Muscle of leg (tissue), 11 donors: ENCODE results near the gene CD2. TPM values are rescaled to one million over a fixed set of nuclear protein-coding genes. Genes with fewer than 3 reads are reported as not detected.

Experiments
- DNase-seq: peaks from one replicate; pipeline ENCODE4 v3.0.0; 2013
- H3K27ac ChIP-seq: one replicate; pipeline ENCODE4 v1.5.1; 2013; ENCODE audit warnings: mild to moderate bottlenecking, low read length, control low read depth
- H3K27me3 ChIP-seq: one replicate; pipeline ENCODE4 v1.6.1; 2013; ENCODE audit warnings: low read length; ENCODE audit not compliant: control insufficient read depth, insufficient read depth
- H3K36me3 ChIP-seq: one replicate; pipeline ENCODE4 v1.6.1; 2013; ENCODE audit warnings: low read length; ENCODE audit not compliant: control insufficient read depth, insufficient read depth
- H3K4me1 ChIP-seq: one replicate; pipeline ENCODE4 v1.6.1; 2013; ENCODE audit warnings: low read length; ENCODE audit not compliant: control insufficient read depth, insufficient read depth
- H3K4me3 ChIP-seq: one replicate; pipeline ENCODE4 v1.5.1; 2013; ENCODE audit warnings: low read length, control low read depth
- H3K9me3 ChIP-seq: replicated peaks from 2 replicates; pipeline ENCODE4 v1.6.1; 2013; ENCODE audit warnings: low read depth, low read length; ENCODE audit not compliant: control insufficient read depth
- WGBS: methylation state at CpG from one replicate; pipeline ENCODE4 v1.1.5; 2013; ENCODE audit warnings: missing lambda C conversion rate; ENCODE audit not compliant: insufficient coverage; 5-methylcytosine and 5-hydroxymethylcytosine counted together
- polyA plus RNA-seq, 8 donors: library from polyadenylated mRNA; unstranded; fragments of 120-200 nt; gene quantifications; one replicate each; pipeline versions ENCODE4 v1.2.1 to v1.2.3, GENCODE V29; 2013; ENCODE audit warnings: inconsistent platforms in 1 of 8, low replicate concordance in 1 of 8; ENCODE audit not compliant: insufficient read length in 8 of 8, insufficient read depth in 1 of 8
- total RNA-seq: library from RNA; stranded (reverse); fragments of 120-200 nt; gene quantifications from one replicate; pipeline ENCODE4 v1.2.4, GENCODE V29; 2013

The CD2 gene
- total and polyA plus RNA-seq, 9 donors: 0.19 to 0.46 (median 0.31) TPM

- Histone ChIP-seq H3K9me3 (no peaks in the 10 kb centered on the region), H3K27ac (no peak overlapping the region), H3K36me3 (no peaks in the 10 kb centered on the region), H3K4me1 (peaks cover 16% of the 10 kb centered on the region), H3K4me3 (no peak overlapping the region), H3K27me3 (no peaks in the 10 kb centered on the region)
- no peak for DNase-seq
- no CpG with 5 or more reads among the region's 2 CpGs for WGBS
Observed at GRCh38 chr1:116804736-116805135, 50.5 kb downstream of the CD2 start.

- Histone ChIP-seq H3K4me3 (no peak overlapping the region), H3K36me3 (no peaks in the 10 kb centered on the region), H3K27ac (peak overlapping the region; percentile 7), H3K9me3 (no peaks in the 10 kb centered on the region), H3K27me3 (no peaks in the 10 kb centered on the region), H3K4me1 (peaks cover 16% of the 10 kb centered on the region)
- WGBS: no CpG with 5 or more reads among the region's 2 CpGs
- no peak for DNase-seq
Observed at GRCh38 chr1:116805398-116805797, 51.2 kb downstream of the CD2 start.

- Histone ChIP-seq H3K9me3 (no peaks in the 10 kb centered on the region), H3K27me3 (no peaks in the 10 kb centered on the region), H3K36me3 (no peaks in the 10 kb centered on the region), H3K27ac (peak overlapping the region; percentile 74), H3K4me1 (peaks cover 16% of the 10 kb centered on the region), H3K4me3 (peak overlapping the region; percentile 14)
- 80% methylated on average over 1 of the region's 1 CpG for WGBS
- DNase-seq: peak; percentile 83
Observed at GRCh38 chr1:116806245-116806644, 52.0 kb downstream of the CD2 start.

GRCh38 chr1:116806671-116807070 lies 52.4 kb downstream of the CD2 start:
- H3K4me3 ChIP-seq: no peak overlapping the region
- H3K9me3 ChIP-seq: no peaks in the 10 kb centered on the region
- WGBS: 92% methylated on average over 2 of the region's 4 CpGs
- H3K36me3 ChIP-seq: no peaks in the 10 kb centered on the region
- H3K27ac ChIP-seq: peak overlapping the region; percentile 74
- DNase-seq: no peak
- H3K4me1 ChIP-seq: peaks cover 16% of the 10 kb centered on the region
- no peaks in the 10 kb centered on the region for H3K27me3 ChIP-seq

GRCh38 chr1:116807394-116808199 lies 53.4 kb downstream of the CD2 start:
- Histone ChIP-seq H3K4me3 (no peak overlapping the region), H3K27me3 (no peaks in the 10 kb centered on the region), H3K27ac (no peak overlapping the region), H3K4me1 (peaks cover 16% of the 10 kb centered on the region), H3K36me3 (no peaks in the 10 kb centered on the region), H3K9me3 (peaks cover under 1% of the 10 kb centered on the region)
- WGBS: 71% methylated on average over 12 of the region's 16 CpGs
- no peak for DNase-seq

- Histone ChIP-seq H3K27ac (no peak overlapping the region), H3K9me3 (peaks cover 3% of the 10 kb centered on the region), H3K36me3 (no peaks in the 10 kb centered on the region), H3K27me3 (no peaks in the 10 kb centered on the region), H3K4me1 (peaks cover 16% of the 10 kb centered on the region), H3K4me3 (no peak overlapping the region)
- DNase-seq: no peak
- 20% methylated on average over 1 of the region's 8 CpGs for WGBS
Observed at GRCh38 chr1:116808200-116808847, 54.1 kb downstream of the CD2 start.

- no peak overlapping the region for H3K27ac ChIP-seq
- H3K4me1 ChIP-seq: peaks cover 16% of the 10 kb centered on the region
- H3K4me3 ChIP-seq: no peak overlapping the region
- peaks cover 3% of the 10 kb centered on the region for H3K9me3 ChIP-seq
- no peak for DNase-seq
- no peaks in the 10 kb centered on the region for H3K36me3 ChIP-seq
- 92% methylated on average over 4 of the region's 14 CpGs for WGBS
- H3K27me3 ChIP-seq: no peaks in the 10 kb centered on the region
Observed at GRCh38 chr1:116808848-116809508, 54.7 kb downstream of the CD2 start.

GRCh38 chr1:116811321-116811720 lies 57.1 kb downstream of the CD2 start:
- H3K27ac ChIP-seq: no peak overlapping the region
- no peaks in the 10 kb centered on the region for H3K27me3 ChIP-seq
- peaks cover 3% of the 10 kb centered on the region for H3K9me3 ChIP-seq
- H3K4me1 ChIP-seq: peaks cover 11% of the 10 kb centered on the region
- no peaks in the 10 kb centered on the region for H3K36me3 ChIP-seq
- H3K4me3 ChIP-seq: no peak overlapping the region
- WGBS: 83% methylated on average over 1 of the region's 1 CpG
- DNase-seq: no peak

GRCh38 chr1:116814926-116815723 lies 60.9 kb downstream of the CD2 start:
- 33% methylated on average over 1 of the region's 4 CpGs for WGBS
- H3K36me3 ChIP-seq: no peaks in the 10 kb centered on the region
- H3K4me3 ChIP-seq: no peak overlapping the region
- H3K27me3 ChIP-seq: no peaks in the 10 kb centered on the region
- no peak for DNase-seq
- H3K9me3 ChIP-seq: peaks cover 3% of the 10 kb centered on the region
- H3K4me1 ChIP-seq: no peaks in the 10 kb centered on the region
- H3K27ac ChIP-seq: no peak overlapping the region
